ENCODE results near the gene PPM1L.
A peak's percentile ranks its signal among the peaks of the same experiment; 100 is the strongest.

PPM1L gene

DNA sequence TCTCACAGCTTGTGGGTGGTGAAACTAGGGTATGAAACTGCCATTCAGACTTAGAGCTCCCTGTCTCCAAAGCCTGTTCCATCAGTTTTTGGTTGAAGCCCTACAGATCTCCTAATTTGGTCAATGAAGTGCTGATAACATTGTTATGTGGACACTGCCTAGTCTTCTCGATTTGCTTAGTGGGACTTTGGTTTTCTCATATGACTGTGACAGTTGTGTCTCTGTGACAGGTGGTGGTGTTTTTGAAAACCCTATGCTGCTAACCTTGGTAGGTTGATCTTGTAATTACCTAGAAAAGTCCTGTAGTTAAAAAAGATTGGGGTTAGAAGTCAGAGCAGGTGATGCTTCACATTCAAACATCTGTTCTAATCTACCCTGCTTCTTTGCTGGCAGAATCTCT, 9.2 kb downstream of the PPM1L start:
- DNase-seq = no peak

DNA sequence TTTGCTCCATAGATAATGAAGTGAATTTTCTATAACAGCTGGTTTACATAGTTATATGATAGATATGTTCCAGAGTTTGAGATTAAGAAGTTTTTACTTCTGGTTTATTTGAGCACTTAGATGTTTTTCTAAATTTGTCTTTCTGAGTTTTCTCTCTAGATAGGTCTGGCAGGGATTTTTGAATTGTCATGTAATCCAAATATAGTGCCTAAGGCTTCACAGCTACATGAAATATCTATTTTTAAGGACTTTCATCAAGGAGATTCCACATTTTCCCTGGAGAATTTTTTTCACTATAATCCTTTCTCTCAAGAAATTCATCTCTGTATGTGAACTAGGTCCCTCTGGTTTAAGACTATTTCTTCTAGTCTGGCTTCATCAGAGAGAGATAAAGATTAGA, 12.0 kb downstream of the PPM1L start:
- DNase-seq = no peak

DNA sequence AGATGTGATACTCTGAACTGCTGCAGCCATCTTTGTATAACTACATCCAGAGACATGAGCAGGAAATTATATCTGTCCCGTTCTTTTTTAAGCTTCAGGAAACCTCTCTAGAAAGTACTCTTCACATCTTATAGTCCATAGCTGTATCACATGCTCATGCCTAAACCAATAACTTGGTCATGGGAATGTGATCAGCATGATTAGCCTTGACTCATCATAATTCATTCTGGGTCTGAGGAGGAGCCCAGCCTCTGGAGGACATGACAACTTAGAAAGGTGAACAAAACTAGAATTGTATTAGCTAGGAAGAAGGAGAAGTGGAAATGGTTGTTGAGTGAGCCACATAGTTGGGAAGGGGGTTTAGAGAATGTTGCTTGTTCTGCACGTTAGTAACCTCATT, 12.9 kb downstream of the PPM1L start:
- no peak for DNase-seq

DNA sequence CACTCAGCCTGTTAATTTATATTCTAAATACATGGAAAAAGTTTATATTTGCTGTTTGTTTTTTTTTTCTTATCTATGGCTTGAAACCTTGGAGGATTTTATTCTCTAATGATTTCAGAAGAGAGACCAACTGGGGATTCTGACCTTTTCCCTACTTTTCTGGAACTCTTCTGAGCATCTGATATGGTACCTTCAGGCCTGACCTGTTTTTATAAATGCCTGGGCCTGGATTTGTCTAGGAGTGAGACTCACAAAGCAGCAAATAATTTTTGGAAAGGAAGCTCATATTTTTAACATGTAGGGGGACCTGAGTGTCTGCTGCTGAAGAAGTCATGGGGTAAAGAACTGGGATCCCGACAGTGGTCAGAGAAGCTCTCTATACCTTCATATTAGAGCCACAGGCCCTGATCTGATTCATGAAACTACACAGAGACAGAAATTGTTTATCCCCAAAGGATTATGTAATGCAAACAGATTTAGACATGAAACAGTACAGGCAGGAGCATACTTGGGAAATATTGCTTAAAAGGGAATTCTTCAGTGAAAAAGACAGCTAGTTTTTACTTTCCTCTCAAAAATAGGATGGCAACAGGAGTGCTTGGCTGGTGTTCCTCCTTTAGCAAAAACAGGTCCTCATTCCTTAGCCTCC, 15.9 kb downstream of the PPM1L start:
- no peak for DNase-seq

DNA sequence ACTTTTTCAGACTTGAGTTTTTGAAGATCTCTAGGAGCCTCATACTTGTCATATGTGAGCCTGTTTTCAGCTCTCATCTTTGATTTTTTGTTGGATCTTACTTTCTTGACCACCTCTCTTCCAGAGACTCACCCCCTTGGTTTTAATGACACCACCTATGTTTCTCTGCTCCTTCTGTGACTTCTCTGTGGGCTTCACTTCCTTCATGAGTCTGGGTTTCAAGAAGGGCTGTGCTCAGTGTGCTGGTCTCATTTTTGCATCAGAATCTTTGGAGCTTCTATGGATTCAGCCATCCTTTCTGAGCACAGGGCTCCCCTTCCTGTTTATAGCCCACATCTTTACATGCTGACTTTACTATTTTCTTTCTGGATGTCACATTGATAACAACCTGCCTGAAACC, 17.7 kb downstream of the PPM1L start:
- no peak for DNase-seq

DNA sequence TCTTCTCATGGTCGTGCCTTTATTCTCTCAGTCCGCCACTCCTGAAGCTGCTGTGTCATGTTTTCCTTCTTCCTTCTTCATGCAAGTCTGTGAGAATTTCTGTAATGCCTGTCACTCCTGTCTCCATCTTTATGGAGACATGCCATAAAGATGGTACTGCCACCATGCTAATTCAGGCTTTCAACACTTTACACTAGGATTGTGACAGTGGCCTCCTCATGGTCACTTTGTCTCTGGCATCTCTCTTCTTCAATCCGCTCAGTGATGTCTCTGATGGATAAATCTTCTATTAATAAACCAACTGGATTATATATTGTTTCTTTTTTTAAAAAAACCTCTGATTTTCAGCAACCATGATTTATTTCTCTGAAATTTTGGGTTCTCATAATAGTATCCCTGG, 18.1 kb downstream of the PPM1L start:
- no peak for DNase-seq

DNA sequence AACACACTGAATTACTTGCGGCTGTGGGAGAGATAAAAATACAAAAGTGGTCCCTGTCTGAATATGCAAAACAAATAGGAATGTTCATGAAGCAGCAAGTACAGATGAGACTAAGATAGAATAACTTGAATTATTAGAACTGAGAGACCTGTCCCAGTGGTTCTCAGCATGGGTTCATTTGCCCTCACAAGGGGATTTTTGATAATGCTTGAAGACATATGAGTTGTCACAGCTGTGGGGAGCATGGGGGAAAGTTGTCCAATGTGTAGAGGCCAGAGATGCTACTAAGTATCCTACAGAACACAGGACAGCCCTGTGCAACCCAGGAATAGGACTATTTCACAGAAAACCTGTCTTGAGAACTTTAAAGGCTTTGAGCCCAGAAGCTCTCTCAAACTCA, 22.4 kb downstream of the PPM1L start:
- DNase-seq = no peak

DNA sequence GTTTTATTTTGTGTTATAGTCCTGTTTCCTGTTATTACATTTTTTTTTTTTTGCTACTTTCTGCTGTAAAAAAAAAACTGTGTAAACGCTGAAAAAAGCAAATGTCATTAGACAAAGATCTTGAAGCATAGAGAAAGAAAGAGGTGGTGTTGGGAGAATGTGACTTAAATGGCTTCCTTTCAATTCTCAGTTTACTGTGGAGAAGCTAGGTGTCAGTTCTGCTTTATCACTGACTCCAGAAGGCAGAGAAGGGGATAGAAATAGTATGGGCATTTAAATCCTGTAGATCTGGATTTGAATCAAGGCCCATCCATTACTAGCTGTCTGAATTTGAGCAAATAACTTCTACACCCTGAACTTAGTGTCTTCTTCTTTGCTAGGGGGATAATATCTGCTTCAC, 23.0 kb downstream of the PPM1L start:
- no peak for DNase-seq

DNA sequence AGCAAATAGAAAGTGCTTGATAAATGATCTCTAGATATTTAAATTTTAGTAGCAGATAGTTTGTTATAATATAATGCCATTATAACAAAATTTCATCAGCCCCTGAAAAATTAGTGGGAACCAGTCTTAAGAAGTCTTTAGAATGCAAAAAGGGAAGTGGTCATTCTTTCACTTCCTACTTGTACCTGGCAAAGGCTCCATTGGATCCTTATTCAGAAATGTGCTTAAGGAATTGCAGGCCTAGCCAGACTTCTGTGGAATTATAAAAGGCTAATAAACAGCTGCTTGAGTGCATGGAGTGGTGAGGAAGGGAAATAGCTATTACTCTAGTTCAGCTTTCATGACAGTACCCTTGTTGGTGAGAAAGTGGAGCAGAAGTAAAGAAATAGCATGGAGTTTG, 24.2 kb downstream of the PPM1L start:
- no peak for DNase-seq

DNA sequence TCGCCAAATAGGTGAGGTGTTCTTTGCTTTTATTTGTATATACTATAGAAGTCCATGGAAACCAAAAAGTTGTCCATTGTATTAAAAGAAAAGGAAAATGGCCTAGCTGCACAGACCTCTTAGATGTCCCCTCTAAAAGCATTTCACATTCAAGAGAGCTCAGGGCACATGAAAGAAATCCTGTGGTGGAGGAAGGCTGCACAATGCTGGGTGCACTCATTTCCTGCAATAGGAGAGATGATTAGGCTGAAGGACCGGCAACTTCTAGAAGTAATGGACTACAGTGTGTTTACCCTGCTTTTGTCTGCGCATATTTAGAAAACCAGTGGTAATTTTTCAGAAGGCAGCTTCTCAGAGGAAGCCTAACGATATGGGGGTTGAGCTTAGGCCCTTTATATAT, 25.4 kb downstream of the PPM1L start:
- no peak for DNase-seq

DNA sequence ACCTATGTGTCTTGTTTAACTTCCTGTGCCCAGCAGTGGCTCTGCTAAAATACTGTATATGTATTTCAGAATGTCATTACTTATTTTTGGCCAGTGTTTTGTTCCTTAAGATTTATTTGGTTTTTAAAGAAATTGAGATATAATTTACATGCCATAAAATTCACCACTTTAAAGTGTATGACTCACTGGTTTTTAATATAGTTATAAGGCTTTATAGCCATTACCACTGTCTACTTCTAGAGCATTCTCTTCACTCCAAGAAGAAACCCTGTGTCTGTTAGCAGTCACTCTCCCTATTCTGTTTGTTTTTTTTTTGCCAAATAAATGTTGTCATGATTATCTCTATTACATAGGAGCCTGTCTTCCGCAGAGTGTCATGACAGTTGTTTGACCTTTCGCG, 25.8 kb downstream of the PPM1L start:
- no peak for DNase-seq

DNA sequence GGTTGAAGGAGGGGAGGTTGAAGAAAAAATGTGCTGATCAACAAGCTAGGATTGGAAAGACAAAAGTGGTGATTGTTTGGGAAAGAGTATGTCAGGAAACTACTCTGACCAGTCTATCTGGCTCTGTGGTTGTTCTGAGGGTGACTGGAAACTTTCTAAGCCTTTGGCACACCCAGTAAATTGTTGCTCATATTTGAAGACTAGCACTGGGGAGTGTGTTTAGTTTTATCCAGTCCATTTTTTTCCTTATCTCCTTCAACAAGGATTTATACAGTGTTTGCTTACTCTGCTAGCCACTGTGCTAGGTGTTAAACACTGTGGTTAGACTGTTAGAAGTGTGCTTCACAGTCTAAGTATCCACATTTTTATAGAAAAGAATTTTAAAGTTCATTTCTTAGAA, 28.8 kb downstream of the PPM1L start:
- no peak for DNase-seq

DNA sequence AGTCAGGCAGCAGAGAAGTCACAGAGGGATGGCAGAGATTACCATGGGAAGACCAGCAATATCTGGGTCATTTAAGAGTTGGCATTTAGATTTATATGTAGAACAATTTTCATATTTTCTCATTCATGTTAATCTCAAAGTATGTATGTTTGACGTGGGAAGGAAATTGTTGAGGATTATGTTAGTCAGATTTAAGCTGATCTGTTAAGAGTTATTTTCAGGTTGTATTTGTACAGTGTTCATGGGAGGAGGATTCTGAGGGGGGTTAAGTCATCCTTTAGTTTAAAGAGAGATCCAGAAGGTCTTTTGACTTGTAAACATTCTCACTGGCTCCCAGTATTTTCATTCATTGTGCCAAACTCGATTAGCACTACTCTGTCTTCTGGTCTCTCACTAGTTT, 34.7 kb downstream of the PPM1L start:
- no peak for DNase-seq

DNA sequence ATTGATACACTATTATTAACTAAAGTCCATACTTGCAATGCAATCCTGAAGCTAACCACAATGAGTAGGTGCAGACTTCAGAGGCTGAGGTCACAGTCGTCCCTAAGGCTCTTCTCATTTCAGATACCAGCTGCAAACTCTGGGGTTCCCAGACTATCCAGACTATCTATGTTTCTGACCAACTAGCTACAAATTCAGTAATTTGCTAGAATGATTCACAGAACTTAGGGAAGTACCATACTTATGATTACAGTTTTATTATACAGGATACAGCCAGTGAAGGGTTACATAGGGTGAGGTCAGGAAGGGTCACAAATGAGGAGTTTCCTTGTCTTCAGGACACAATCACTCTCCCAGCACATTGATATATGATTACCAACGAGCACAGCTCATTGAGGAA, 36.5 kb downstream of the PPM1L start:
- no peak for DNase-seq

DNA sequence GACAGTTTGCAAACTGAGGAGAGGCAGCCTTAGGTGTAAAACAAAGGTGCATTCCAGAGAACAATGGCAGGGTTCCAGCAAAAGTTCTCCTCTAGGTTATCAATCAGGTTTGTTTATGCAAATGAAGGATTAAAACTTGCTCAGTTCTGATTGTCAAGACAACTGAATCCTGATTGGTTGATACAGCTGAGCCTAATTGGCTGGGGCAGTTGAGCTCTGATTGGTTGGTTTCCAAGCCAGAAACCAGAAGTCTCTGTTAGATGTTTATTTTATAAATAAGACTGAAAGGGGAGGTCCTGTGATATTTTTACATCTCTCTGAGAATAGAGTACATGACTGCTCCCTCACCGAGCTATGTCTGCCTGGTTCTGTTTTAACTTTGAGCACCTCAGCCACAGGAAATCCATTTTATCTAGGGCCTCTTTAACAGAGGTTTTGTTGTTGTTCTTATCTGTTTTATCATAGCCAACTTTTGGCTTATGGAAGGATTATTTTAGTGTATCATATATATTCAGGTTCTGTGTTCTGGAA, 37.8 kb downstream of the PPM1L start:
- no peak for DNase-seq

DNA sequence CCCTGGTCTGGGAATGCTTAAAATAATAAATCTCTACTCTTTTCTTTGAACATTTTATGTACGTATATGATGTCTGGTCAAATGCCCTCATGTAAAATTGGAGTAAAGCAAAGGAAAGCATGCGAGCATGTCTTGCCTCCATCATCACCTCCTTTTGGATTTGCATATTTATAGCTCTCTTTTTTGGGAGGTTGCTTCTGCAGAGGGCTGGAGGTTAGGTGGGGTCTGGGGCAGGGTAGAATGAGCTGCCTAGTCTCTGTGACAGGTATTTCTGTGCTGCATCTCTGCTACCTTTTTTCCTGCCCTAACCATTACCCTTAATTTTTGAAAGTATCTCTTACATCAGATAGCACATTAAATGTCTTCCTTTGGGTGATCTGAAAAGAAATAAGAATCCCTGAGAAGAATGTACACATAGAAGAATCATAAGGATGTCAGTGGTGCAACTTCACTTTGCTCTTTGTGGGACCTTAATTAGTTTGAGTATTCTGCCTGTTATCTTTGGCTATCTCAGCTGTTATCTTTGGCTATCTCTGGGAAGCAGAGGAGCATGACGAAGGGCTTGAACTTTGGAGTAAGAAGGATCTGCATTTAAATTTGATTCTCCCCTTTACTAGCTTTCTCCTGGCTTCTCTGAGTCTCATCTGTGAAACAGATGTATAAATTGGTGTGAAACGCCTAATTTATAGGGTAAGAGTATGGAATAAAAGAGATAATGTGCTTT, 40.2 kb downstream of the PPM1L start:
- DNase-seq = no peak

DNA sequence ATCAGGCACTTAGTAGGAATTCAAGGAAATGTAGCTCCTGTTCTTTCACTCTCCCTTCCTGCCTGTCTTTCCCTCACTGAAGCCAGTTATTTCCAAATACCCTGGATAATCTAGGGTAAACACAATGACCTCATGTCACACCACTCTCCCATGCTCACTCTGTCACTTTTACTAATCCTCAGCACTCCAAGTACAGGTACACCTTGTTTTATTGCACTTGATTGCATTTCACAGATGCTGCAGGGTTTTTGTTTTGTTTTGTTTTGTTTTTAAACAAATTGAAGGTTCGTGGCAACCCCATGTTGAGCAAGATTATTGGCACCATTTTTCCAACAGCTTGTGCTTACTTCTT, 40.8 kb downstream of the PPM1L start:
- peak; percentile 55 for DNase-seq

DNA sequence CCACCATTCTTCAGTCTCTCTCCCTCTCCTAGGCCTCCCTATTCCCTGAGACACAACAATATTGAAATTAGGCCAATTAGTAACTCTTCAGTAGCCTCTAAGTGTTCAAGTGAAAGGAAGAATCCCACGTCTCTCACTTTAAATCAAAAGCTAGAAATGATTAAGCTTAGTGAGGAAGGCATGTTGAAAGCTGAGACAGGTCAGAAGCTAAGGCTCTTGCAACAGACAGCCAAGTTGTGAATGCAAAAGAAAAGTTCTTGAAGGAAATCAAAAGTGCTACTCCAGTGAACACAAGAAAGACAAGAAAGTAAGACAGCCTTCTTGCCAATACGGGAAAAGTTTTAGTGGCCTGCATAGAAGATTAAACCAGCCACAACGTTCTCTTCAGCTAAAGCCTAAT, 41.3 kb downstream of the PPM1L start:
- DNase-seq = peak; percentile 49

DNA sequence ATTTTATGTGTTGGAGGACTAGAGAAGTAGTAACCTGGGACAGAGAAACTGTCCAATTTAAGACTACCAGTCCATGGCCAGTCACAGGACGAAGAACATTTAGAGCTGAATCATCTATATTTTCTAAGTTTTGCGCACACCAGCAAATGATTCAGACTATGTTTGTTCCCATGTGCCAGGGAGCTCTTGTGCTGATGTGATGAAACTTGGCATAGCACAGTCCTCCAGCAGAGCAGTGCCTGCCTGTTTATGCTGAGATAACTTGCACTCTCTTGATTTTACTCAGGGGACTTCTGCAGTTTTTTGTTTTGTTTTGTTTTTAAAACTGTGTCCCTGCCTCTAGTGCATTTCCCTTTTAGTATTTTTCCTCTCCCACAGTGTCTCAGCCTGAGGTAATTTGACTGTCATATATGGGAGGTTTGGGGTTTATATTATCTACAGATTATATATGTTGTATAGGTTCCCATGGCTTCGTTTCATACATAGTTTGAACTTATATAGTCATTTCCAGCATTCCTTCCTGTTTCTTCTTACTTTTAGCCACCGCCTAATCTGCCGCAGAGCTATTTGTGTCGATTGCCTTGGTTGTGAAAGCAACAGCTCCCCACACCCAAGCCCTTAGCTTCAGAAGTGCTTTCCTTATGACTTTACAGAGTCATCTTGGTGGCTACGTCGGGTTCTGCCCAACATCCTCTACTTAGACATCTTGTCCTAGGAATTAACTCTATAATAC, 45.5 kb downstream of the PPM1L start:
- DNase-seq = peak; percentile 20

DNA sequence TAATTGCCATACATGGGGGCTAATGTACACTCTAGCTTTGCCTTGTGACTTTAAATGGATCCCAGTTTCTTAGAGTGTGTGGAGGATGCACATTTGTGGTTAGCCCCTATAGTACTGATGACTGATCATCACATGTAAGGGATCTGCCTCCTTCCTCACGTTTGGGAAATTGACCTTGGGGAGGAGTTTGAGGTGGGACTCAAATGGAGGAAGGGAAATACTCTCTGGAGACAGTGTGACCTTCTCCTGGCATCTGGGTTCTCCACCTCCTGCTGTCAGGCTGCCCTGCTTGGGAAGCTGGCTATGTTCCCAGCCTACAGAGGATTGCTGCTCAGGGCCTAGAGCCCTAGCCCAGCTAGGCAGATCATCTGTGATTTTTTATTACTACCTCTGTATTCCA, 48.7 kb downstream of the PPM1L start:
- DNase-seq = peak; percentile 45

DNA sequence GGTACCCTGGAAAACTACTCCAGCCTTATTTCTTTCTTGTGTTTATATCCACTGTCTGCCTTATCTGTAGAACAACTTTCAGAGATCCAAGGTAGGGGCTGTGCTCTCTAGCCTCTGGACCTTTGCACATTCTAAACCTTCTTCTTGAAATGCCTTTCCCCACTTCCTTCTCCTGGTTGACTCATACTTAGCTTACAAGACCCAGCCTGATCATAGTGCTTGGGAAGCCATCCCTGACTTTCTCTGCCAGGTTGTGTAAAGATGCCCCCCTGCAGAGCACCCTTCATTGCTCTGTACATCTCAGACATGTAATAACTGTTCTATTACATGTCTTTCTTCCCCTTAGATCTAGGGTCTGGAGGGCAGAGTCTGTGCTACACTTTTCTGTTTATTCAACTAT, 50.1 kb downstream of the PPM1L start:
- DNase-seq = no peak

DNA sequence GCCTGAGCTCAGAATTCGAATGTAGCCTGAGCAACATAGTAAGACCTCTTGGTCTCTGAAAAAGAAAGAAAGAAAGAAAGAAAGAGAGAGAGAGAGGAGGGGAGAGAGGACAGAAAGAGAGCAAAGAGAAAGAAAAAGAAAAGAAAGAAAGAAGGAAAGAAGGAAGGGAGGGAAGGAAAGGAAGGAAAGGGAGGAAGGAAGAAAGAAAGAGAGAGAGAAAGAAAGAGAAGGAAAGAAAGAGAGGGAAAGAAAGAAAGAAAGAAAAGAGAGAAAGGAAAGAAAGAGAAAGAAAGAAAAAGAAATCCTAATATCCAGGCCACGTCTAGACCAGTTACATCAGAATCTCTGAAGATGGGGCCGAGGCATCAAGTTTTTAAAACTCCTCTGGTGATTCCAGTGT, 50.7 kb downstream of the PPM1L start:
- DNase-seq = no peak

DNA sequence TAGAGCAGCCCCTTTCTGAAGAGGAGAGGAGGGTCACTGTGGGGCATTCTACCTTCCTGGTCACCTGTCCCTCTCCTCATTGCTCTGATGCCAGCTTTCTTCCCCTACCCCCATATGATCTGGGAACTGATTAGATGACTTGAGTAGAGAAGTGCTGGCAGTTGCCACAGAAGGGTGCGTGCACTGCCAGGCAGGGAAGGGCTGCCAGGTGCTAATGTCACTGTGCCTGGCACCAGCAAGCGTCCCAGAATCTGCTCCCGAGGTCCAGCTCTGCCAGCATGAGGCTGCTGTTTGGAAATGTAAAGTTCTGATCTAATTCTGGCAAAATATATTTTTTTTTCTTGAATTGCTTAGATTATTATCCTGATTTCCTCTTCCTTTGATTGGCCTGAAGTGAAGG, 52.8 kb downstream of the PPM1L start:
- no peak for DNase-seq

DNA sequence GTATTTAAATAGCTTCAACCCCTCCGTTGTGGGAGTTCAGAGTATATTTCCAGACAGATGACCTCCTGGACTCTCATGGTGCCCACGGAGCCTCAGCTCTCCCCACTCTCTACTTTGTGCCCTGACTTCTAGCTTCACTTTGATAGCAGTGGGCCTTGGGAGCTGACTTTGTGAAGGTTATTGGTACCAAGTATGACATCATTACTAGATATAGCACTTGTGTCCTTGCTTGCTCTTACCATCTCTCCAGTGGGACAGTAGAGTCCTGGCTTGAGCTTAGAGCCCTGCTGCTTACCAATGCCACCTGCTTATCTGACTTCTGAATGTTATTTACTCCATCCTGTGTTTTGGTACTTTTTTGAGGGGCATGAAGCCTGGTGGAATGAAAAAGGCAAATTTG, 53.4 kb downstream of the PPM1L start:
- no peak for DNase-seq
